ENCODE data around the gene PAQR5.
"Not testable (repeated sequence)": the region's sequence is repeated elsewhere in the genome, so short reads cannot be mapped to it uniquely, and the experiment has no call there.

PAQR5 gene

DNA sequence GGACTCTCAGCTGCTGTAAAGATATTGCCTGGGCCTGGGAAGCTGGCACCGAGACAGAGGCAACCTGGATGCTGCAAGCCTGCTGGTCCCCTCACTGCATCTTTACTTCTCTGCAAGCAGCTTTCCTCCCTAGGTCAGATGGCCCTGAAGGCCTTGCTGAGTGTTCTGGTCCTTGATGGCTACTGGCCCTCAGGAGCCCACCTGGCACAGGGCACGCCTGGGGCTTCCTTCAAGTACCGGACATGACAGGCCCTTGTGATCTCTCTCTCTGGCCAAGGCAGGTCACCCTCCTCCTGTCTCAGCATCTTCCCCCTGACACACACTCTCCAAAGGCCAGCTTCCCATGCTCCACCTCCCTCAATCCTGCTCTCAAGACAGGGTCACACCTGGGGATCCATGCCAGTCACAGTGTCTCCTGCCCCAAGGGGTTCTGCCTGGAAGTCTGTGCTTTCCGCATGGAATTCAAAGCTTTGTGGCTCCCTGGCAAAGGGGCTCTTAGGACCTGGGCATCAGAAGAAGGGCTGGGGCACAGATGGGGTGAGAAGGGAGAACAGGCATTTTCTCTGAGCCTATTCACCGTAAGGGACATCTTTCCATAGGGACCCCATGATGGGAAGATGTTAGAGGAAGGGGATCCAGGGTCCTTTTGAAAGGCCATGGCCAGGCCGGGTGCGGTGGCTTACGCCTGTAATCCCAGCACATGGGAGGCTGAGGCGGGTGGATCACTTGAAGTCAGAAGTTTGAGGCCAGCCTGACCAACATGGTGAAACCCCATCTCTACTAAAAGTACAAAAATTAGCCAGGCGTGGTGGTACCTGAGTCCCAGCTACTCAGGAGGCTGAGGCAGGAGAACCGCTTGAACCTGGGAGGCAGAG lies 4.7 kb upstream of the PAQR5 start:
- no peak for DNase-seq (ENCODE audit: low read depth in 3 of 3)

DNA sequence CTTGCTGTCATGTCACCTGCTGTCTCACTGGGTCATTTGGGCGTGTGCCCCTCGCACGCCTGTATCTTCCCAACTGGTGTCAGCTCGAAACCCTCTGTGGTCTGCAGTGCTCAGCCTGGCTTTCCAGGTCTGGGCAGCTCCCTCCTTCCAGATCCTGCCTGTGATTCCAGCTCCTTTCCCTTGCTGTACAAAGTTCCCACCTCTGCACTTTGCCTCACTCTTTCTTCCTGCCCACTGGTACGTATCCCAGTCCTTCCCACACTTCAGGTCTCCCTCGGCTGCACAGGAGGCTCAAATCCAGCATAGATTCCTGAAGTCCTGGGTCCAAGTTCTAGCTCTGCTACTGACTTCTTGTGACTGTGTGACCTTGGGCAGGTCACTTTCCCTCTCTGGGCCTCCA lies 2.1 kb upstream of the PAQR5 start:
- no peak for DNase-seq (ENCODE audit: low read depth in 3 of 3)

DNA sequence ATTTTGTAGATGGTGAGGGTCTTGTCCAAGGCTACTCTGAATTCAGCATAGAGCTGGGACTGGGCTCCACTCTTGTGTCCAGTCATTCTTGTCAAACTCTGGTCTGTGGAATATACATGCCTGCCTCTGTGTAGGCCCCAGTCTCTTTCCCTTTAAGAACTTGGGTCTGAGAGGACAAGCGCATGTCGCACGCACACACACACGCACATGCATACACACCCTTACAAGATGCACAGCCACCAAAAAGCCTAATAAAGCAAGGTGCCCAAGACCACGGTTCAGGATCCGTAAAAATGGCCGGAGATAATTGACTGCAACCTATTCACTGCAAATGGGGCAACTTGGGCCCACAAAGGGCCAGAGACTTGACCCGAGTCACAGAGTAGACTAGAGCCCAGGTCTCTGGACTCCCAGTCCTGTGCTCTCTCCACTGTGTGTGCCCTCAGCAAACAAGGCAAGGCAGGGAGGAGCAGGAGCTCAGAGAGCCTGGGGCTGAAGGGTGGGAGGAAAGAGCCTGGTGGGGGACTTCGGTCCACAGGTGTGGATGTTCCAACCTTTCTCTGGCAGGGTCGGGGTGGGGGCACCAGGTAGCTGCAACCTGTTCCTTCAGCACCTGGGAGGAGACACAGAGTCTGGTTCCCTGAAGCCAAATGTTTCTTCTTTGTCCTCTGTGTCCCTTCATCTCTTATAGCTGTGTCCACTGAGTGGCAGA lies 914 bp upstream of the PAQR5 start:
- no peak for DNase-seq (ENCODE audit: low read depth in 3 of 3)

DNA sequence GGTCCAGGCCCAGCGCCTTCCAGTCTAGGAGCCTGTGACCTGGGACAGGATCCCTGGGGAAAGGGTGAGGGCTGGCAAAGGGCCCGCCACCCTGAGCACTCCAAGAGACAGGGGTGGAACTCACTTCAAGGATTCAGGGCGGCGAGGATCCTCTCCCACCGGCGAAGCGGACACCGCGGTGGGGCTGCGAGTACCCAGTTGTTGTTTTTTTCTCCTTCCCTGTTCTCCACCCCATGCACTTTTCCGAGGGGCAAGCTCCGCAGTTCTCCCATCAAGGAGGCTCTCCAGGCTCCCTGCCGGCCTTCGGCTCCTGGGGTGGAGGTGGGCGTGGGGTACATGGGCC lies 387 bp upstream of the PAQR5 start:
- no peak for DNase-seq (ENCODE audit: low read depth in 3 of 3)

DNA sequence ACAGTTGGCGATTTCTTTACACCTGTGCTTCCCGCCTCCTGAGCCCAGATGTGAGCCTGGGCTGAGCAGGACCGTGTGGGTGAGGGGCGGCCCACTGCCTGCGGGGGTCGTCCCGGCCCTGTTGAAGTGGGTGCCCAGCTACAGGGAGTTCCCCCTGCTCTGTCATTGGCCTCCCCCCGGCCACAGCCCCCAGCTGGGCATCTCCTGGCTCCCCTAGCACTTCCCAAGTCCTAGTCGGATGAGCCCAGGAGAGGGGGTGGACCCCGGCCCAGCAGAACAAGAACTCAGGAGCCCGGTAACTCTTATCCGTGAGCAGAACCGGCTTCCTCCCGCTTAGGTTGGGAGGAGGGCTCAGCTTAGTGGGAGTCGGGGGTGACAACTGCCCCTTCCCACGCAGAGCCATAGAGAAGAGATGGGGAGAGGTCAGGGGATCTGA lies 757 bp downstream of the PAQR5 start:
- DNase-seq (ENCODE audit: low read depth in 3 of 3) = no peak

DNA sequence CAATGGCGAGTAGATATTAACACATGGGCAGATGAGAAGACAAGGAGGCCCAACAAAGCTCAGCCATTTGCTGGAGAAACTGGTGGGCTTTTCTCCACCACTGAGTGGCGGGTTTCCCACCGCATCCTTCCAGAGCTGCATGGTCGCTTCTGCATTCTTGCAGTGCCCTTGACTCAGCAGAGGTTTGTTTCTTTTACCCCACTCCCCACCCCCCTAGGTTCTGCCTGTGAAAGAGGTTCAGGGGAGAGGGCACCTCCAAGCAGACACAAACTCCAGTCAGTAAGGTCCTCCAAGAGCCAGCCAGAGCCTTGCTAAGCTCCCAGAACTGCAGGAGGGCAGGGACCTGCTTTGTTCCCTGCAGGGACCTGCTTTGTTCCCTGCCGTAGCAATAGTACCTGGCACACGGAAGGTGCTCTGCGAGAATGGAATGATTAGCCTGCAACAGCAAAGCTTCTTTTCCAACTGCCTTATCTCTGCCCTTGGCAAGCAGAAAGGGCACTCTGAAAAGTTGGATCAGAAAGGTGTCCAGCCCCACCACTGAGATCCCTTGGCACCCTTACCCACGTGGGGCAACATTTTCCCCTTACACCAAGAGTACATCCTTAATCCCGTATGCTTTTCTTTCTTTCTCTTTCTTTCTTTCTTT lies 1.4 kb downstream of the PAQR5 start:
- no peak for DNase-seq (ENCODE audit: low read depth in 3 of 3)

DNA sequence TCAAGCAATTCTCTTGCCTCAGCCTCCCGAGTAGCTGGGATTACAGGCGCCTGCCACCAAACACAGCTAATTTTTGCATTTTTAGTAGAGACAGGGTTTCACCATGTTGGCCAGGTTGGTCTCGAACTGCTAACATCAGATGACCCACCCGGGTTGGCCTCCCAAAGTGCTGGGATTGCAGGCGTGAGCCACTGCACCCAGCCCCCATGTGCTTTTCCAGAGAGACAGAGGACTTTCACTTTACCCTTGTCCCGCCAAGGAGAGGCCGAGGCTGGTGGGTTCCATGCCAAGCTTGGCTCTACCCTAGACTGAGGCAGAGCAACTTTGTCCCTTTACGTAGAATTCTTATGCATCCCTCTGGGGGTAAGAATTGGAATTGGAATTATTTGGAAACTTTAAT lies 2.4 kb downstream of the PAQR5 start:
- not testable (repeated sequence) for DNase-seq (ENCODE audit: low read depth in 3 of 3)

DNA sequence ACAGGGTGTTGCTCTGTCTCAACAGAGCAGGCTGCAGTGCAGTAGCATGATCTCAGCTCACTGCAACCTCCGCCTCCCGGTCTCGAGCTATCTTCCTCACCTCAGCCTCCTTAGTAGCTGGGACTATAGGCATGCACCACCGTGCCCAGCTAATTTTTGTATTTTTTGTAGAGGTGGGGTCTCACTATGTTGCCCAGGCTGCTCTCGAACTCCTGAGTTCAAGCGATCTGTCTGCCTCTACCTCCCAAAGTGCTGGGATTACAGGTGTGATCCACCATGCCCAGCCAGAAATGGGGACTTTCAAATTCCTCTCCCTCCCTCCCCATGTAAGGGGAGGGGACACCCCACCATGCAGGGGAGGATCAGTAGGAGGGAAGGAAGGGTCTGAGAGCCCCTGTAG lies 3.4 kb downstream of the PAQR5 start:
- not testable (repeated sequence) for DNase-seq (ENCODE audit: low read depth in 3 of 3)

DNA sequence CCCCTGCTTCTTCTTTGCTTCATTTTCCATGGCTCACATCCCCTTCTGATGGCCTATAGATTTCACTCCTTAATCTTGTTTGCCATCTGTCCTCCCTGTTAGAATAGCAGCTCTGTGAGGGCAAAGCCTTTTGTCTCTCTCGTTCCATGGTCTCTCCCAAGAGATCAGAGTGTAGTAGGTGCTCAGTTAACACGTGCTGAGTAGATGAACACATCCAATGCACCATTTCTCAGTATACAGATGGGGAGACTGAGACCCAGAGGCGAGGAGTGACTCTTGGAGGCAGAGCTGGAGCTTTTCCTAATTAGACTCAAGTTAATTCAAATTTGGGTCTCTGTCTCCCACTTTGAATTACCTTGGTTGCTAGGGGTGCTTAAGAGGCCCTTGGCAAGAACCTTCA lies 4.2 kb downstream of the PAQR5 start:
- no peak for DNase-seq (ENCODE audit: low read depth in 3 of 3)

DNA sequence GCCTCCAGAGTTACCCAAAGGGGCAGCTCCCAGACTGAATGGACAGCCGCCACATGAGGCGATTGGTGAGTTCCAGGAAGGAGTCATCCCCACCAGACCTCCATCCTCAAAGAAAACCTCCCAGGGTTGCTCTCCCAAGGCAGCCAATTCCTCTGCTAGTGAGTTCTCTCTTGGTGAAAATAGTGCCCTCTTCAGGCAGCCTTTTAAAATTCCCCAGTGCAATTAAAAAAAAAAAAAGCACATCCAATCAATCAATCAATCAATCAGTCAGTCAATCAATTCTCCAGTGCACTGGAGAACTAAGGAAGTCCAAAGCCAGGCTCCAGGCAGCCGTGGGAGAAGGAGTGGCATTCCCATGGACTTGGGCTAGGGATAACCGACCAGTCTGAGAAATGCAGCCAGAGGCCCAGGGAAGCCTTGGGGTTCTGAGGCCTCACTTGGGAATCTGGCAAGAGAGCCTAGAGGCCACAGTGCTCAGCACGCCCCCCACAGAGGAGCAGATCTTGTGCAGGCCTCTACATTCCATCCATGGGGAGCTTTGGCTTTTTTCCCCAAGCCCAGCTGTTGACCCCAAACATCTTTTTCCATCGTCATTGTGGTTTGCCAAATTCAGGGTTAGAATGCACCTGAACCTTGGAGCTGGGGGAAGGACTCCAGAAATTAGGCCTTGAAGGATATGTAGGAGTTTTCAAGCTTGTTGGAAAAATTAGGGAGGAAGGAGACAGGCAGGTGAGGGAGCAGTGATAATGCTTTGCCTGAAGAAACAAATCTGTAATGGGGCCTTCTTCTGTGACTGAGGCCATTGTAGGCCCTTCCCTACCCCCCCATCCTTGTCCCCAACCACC lies 4.8 kb downstream of the PAQR5 start:
- DNase-seq (ENCODE audit: low read depth in 3 of 3) = no peak

DNA sequence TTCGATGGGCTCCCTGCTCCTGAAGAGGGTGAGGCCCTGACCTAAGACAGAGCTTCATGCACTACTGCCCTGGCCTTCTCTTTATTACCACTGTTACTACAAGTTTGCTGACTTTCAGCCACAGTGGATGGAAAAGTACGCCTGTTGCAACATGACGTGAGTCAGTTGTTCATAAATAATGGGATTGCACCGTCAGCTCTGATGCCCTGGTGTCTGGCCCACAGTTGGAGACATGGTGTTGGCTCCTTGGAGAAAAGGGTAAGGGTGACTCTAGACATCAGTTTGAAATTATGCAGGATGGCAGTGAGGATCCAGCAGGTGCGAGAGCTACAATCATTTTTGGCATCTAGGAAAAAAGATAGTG lies 5.5 kb downstream of the PAQR5 start:
- no peak for DNase-seq (ENCODE audit: low read depth in 3 of 3)

DNA sequence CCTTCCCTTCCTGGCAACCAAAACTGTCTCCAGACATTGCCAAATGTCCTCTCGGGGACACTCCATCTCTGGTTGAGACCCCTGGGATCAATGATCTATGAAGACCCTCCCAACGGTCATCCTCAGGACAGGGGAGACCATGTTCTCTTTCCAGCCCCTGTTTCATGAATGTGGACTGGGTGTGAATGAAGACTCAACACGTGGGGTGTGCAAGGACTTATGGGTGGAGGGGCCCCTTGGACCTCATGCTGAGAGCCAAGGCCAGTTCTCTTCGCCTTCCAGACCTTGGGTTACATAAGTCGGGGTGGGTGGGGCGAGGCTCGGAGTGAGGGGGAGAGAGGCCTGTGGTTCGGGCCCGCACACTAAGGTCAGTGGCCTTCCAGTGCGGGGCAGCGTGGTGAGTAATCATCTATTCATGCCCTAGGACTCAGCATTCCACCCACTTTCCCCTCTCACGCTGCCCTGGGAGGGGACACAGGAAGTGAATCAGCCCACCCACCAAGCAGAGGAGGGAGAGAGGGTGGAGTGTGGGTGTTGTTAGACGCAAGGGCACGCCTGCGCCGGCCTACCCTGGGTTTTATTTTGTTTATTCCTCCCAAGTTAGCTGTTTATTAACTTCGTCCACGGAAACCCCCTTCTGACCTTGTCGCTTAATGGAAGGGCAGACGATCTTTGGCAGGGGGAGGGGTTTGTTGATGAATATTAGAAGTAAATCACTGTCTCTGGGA lies 6.7 kb downstream of the PAQR5 start:
- DNase-seq (ENCODE audit: low read depth in 3 of 3) = no peak

DNA sequence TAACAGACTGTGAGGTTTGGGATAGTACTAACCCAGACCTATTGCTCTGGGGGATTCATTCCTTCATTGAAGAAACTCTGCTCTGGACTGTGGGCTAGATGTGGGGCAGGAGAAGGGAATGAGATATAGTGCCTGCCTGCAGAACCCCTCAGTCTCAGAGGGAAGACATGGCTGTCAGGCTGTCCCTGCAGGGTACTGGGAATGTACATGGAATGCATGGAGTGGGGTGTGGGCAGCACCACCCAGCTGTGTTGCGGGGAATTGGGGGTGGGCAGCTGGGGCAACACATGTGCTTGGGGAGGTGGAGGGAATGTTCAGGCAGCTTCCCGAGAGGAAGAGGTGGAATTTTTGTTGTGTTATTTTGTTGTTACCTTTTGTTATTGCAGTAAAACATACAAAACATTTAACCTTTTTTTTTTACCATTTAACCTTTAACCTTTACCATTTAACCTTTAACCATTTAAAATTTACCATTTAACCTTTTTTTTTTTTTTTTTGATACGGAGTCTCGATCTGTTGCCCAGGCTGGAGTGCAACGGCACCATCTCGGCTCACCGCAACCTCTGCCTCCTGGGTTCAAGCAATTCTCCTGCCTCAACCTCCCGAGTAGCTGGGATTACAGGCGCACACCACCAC lies 7.3 kb downstream of the PAQR5 start:
- no peak for DNase-seq (ENCODE audit: low read depth in 3 of 3)

DNA sequence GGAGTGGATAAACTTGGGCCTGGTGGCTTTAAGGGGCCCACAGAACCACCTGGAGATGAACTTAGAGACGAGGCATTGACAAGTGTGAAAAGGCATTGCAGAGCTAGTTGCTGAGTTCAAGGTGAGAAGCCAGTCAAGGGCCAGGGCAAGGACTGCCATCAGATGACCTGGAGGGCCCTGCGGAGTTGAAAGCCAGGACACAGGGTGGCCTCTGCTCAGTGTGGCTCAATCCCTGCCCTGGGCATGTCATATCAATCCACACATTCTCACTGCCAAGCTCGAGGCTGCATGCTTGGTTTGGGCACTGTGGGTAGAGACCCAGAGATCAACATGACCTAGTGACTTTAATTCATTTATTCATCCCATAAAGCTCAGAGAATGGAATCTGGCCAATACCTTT lies 9.2 kb downstream of the PAQR5 start:
- DNase-seq (ENCODE audit: low read depth in 3 of 3) = no peak

DNA sequence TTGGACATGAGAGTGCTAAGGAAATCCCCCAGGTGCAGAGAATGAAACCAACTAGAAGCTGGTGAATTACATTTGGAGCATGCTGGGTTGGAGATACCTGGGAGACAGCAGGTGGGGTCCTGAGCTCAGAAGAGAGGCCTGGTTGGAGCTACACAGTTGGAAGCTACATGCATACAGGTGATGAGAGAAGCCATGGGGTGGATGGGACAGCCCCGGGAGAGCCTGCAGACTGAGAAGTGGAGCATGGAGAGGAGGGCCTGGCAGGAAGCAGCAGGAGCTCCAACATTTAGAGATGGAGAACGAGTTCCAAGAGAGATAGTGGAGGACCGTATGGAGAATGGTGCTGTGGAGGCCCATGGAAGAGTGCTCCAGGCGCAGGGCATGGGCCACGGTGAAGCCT lies 10.2 kb downstream of the PAQR5 start:
- no peak for DNase-seq (ENCODE audit: low read depth in 3 of 3)

DNA sequence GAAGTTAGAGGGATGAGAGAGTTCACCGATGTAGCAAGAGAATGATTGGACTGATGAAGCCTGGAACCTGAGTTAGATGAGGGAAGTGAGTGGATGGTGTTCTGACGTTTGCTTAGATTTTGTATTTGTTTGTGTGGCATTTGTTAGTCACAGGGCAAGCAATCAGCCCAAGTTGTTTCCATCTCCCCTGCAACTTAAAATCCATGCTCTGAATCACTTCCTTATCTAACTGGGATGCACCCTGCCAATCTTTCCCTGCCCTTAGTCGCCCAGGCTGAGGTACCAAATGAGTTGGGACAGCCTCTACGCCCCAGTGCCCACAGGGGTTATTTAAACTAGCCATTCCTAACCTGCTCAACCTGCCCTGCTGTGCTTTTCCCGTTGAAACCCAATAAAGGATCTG lies 12.6 kb downstream of the PAQR5 start:
- DNase-seq (ENCODE audit: low read depth in 3 of 3) = no peak

DNA sequence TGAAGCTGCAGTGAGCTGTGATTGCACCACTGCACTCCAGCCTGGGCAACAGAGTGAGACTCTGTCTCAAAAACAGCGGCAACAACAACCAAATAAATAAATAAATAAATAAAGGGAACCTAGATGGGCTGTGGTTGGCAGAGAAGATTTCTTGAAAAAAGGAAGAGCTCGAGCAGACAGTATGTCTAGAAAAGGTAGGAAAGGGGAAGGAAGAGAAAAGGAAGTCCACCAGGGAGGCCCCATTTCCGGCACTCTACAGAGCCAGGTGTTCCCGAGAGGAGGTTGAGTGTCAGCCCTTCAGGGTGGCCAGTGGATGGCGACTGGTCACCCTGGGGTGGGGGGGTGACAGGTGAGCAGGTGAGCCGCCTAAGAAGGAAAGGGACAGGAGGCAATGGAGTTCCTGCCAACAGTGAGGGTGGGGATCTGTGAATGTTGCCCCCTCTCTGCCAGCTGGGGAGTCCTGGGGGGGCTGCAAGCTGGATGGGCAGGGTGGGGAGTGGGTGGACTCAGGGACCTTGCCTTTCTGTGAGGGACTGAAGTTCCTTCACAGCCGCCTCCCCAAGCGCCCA lies 14.8 kb downstream of the PAQR5 start:
- DNase-seq (ENCODE audit: low read depth in 3 of 3) = no peak

DNA sequence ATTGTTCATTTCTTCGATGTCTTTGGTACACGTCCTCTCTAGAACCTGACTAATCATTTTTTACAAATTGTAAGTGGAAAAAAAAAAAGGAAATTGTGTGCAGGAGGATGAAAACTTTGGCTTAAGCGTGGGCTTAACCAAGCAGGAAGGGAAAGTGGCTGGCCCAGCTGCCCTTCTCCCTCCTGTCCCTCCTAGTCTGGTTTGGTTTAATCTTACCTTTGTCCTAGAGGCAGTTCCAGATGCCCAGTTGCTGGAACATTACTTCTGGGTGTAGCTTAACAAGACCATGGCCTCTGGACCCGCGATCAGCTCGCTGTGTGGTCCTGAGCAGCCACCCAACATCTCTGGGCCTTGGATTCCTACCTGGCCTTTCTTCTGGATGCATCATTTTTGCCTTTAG lies 15.4 kb downstream of the PAQR5 start:
- DNase-seq (ENCODE audit: low read depth in 3 of 3) = no peak

DNA sequence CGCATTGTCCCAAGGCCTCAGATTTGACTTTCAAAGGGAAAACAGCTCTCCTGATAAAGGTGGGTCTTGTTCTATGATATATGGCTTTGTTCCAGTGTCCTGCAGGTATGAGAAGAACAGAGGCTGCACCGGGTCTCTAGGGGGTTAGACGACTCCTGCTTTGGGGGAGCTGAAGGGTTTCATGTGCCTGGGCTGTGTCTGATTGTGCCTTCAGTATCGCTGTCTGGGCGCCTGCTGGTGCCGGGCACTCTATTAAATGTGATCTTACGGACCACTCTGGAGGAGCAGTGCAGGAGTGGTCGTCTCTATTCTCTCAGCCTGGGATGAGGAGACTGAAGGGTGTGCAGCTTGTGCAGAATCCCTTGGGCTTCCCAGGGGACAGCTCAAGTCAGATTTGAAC lies 16.0 kb downstream of the PAQR5 start:
- no peak for DNase-seq (ENCODE audit: low read depth in 3 of 3)

DNA sequence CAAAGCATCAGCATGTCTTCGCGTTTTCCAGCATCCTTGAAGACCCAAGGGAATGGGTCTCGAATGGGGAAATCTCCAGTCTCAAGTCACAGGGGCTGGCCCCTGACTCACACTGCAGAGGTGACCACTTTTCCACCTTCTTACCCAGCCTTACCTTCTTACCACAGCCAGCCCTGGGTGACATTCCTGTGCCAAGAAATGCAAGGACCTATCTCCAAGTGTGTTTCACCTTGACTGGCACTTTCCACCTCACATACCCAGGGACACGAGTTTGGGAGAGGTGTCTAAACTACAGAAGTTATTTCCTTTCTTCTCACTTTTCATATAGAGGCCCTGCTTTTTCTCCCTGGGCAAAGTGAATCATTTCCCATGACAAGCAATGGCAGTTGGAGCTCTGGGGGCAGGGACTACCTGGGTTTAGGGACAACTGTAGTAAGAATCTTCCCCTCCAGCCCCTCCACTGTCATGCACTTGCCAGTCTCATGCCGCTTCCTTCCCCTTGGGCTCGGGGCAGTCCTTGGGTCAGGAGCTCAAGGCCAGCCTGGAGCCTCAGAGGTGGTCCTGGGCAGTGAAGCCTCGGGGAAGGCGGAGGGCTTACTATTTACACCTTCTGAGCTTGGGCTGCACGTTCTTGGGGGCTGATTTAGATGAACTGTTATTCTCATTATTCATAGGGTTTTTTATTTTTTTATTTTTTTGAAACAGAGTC lies 16.8 kb downstream of the PAQR5 start:
- no peak for DNase-seq (ENCODE audit: low read depth in 3 of 3)

All from stimulated activated CD4-positive, alpha-beta T cell treated with anti-CD3 and anti-CD28 coated beads, TNF-alpha, amount 100 ng/mL, for 48 hours (primary cell).